Adrenal gland (tissue), 12 donors: ENCODE measurements around the gene SLC9A9. TPM values are rescaled to one million over a fixed set of nuclear protein-coding genes. Genes with fewer than 3 reads are reported as not detected.

Source experiments
- DNase-seq, 7 donors: peaks; one replicate each; pipeline ENCODE4 v3.0.0-alpha.2; 2019 to 2020
- H3K27ac ChIP-seq, 5 donors: fragments of 200-600 bp; sonication (generic) in 4 of 5; 1 replicate in 3 of 5; 2 replicates in 2 of 5; pipeline versions ENCODE4 v1.5.1 to v1.8.0; 2016 to 2020; ENCODE audit warnings: mild to moderate bottlenecking in 1 of 5
- H3K27me3 ChIP-seq: fragments of 200-600 bp; 2 replicates; pipeline ENCODE4 v1.8.0; 2021
- H3K36me3 ChIP-seq, 2 donors: fragments of 200-600 bp; replicated peaks in 1 of 2; 1 replicate in 1 of 2; 2 replicates in 1 of 2; pipeline versions ENCODE4 v1.5.1 to v1.8.0; 2018 to 2022
- H3K4me1 ChIP-seq, 2 donors: fragments of 200-600 bp; replicated peaks in 1 of 2; 1 replicate in 1 of 2; 2 replicates in 1 of 2; pipeline versions ENCODE4 v1.5.1 to v1.8.0; 2018 to 2021
- H3K4me3 ChIP-seq, 4 donors: fragments of 200-600 bp; sonication (generic) in 3 of 4; one replicate each; pipeline ENCODE4 v1.5.1; 2016 to 2018
- H3K9me3 ChIP-seq, 3 donors: fragments of 200-600 bp; sonication (generic) in 1 of 3; replicated peaks in 1 of 3; 1 replicate in 2 of 3; 2 replicates in 1 of 3; pipeline versions ENCODE4 v1.5.1 to v1.8.0; 2016 to 2021
- POLR2A ChIP-seq, 2 donors: fragments of 450-650 bp; IDR thresholded peaks; one replicate each; pipeline ENCODE4 v1.6.1; 2017; ENCODE audit warnings: antibody characterized with exemption in 2 of 2, mild to moderate bottlenecking in 2 of 2, moderate library complexity in 1 of 2
- WGBS, 4 donors: extraction: QIAGEN DNeasy Blood & Tissue Kit in 2 of 4; methylation state at CpG; one replicate each; pipeline versions ENCODE4 v1.1.5 to v1.1.7; 2013 to 2017; 5-methylcytosine and 5-hydroxymethylcytosine counted together
- intact Hi-C, 2 donors: fragments of 100-400 bp; cut with DNase I; formaldehyde crosslinking; loops; one replicate each; pipeline versions ENCODE4 v1.14.1 to v1.15.0; 2022 to 2023
- polyA plus RNA-seq, 3 donors: library from polyadenylated mRNA; stranded (reverse); fragments of 200-250 nt in 2 of 3; fragments of 350-450 nt in 1 of 3; fragmentation: Illumina TruSeq in 1 of 3; extraction: RNeasy Lipid Tissue Mini Kit (QIAGEN cat#74804) in 1 of 3; gene quantifications; one replicate each; pipeline ENCODE4 v1.2.3, GENCODE V29; 2013 to 2014
- total RNA-seq, 9 donors: library from RNA; depleted of rRNA in 4 of 9; stranded (reverse); fragments of >200 nt in 4 of 9; fragments of 120-200 nt in 1 of 9; fragmentation: NEBNext Ultra II Directional in 1 of 9; extraction: Animal tissue kit (Norgen Biotek cat#: 25700) in 1 of 9; gene quantifications; one replicate each; pipeline versions ENCODE4 v1.1.0 to v1.2.4, GENCODE V29; 2013 to 2023
- TF ChIP-seq, protein P1 (sequence below), 6 experiments: fragments of 450-650 bp in 4 of 6; fragments of 200-600 bp in 2 of 6; sonication (generic) in 1 of 6; IDR thresholded peaks; 1 replicate in 5 of 6; 2 replicates in 1 of 6; pipeline versions ENCODE4 v1.5.1 to v1.8.0; 2016 to 2021; ENCODE audit warnings: antibody characterized with exemption in 6 of 6, mild to moderate bottlenecking in 2 of 6, moderate library complexity in 1 of 6
- donor health status: healthy with polysubstance abuse.
- donor health status: Bipolar disorder and iron deficiency.
- donor health status: DM: yes; HTN: yes; CAD: no.
- donor health status: DM: no; HTN: no; CAD: no.
- donor health status: DM: no; HTN: no; CAD: no.
- donor health status: DM: yes; HTN: yes; CAD: no.

The SLC9A9 gene
- total and polyA plus RNA-seq, 12 donors: 4.2 to 23.7 (median 13.5) TPM

- TF ChIP-seq, protein P1, sequence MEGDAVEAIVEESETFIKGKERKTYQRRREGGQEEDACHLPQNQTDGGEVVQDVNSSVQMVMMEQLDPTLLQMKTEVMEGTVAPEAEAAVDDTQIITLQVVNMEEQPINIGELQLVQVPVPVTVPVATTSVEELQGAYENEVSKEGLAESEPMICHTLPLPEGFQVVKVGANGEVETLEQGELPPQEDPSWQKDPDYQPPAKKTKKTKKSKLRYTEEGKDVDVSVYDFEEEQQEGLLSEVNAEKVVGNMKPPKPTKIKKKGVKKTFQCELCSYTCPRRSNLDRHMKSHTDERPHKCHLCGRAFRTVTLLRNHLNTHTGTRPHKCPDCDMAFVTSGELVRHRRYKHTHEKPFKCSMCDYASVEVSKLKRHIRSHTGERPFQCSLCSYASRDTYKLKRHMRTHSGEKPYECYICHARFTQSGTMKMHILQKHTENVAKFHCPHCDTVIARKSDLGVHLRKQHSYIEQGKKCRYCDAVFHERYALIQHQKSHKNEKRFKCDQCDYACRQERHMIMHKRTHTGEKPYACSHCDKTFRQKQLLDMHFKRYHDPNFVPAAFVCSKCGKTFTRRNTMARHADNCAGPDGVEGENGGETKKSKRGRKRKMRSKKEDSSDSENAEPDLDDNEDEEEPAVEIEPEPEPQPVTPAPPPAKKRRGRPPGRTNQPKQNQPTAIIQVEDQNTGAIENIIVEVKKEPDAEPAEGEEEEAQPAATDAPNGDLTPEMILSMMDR (IDR thresholded peaks at IDR 0.05): peak in 3 of 6 experiments; percentile 19 to 33 (median 29)
- no peak for TF ChIP-seq POLR2A (IDR thresholded peaks at IDR 0.05)
- 81 to 91% (median 84%) methylated on average over 1 of the region's 1 CpG for WGBS, 4 donors
Measured at GRCh38 chr3:143895805-143896204, 47.5 kb upstream of the SLC9A9 start.

GRCh38 chr3:143888846-143889245, 40.6 kb upstream of the SLC9A9 start:
- H3K4me1 ChIP-seq: no peaks in the 10 kb centered on the region
- H3K27me3 ChIP-seq: no peaks in the 10 kb centered on the region
- H3K4me3 ChIP-seq: no peak overlapping the region
- H3K9me3 ChIP-seq: no peaks in the 10 kb centered on the region
- H3K27ac ChIP-seq: no peak overlapping the region
- no peak for DNase-seq
- TF ChIP-seq POLR2A (IDR thresholded peaks at IDR 0.05): no peak
- TF ChIP-seq, protein P1 (IDR thresholded peaks at IDR 0.05): no peak
- no peaks in the 10 kb centered on the region for H3K36me3 ChIP-seq
- 88 to 100% (median 93%) methylated on average over 1 to 2 of the region's 2 CpGs for WGBS, 4 donors
- intact Hi-C loops: no loop called here

More at GRCh38 chr3:143895805-143896204, 47.5 kb upstream of the SLC9A9 start:
- no peak overlapping the region for H3K27ac ChIP-seq
- intact Hi-C loops: no loop called here
- no peak overlapping the region for H3K4me3 ChIP-seq
- no peaks in the 10 kb centered on the region for H3K36me3 ChIP-seq
- no peaks in the 10 kb centered on the region for H3K27me3 ChIP-seq
- DNase-seq: no peak
- no peaks in the 10 kb centered on the region for H3K4me1 ChIP-seq
- no peaks in the 10 kb centered on the region for H3K9me3 ChIP-seq

GRCh38 chr3:143888166-143888565, 39.9 kb upstream of the SLC9A9 start:
- intact Hi-C loops: no loop called here
- WGBS, 4 donors: 42 to 52% (median 48%) methylated on average over 2 of the region's 2 CpGs

GRCh38 chr3:143885780-143886427, 37.6 kb upstream of the SLC9A9 start:
- TF ChIP-seq, protein P1 (IDR thresholded peaks at IDR 0.05): peak; percentile 48 to 65 (median 56)
- TF ChIP-seq POLR2A (IDR thresholded peaks at IDR 0.05): no peak
- H3K9me3 ChIP-seq: no peaks in the 10 kb centered on the region
- peak in 6 of 7 donors; percentile 17 to 55 (median 24) for DNase-seq
- no peak overlapping the region for H3K27ac ChIP-seq
- H3K36me3 ChIP-seq: no peaks in the 10 kb centered on the region
- WGBS, 4 donors: 80 to 94% (median 89%) methylated on average over 1 of the region's 1 CpG
- intact Hi-C loops: no loop called here
- no peaks in the 10 kb centered on the region for H3K27me3 ChIP-seq
- H3K4me1 ChIP-seq: no peaks in the 10 kb centered on the region
- no peak overlapping the region for H3K4me3 ChIP-seq

More at GRCh38 chr3:143888166-143888565, 39.9 kb upstream of the SLC9A9 start:
- Histone ChIP-seq H3K9me3 (no peaks in the 10 kb centered on the region), H3K27ac (no peak overlapping the region), H3K27me3 (no peaks in the 10 kb centered on the region), H3K36me3 (no peaks in the 10 kb centered on the region), H3K4me1 (no peaks in the 10 kb centered on the region), H3K4me3 (no peak overlapping the region)
- TF ChIP-seq POLR2A (IDR thresholded peaks at IDR 0.05): no peak
- TF ChIP-seq, protein P1 (IDR thresholded peaks at IDR 0.05): no peak
- DNase-seq: no peak
